Measurements from ENCODE around the gene NDUFA3. TPM values are rescaled to one million over a fixed set of nuclear protein-coding genes. Genes with fewer than 3 reads are reported as not detected.
A peak's percentile ranks its signal among the peaks of the same experiment; 100 is the strongest.

The NDUFA3 gene
- total and polyA plus RNA-seq, 2 of the 13 experiments (the other 11 are each of a cell fraction or from before 2014, with no cell fraction given), result 31.6 to 75.4 TPM

- TF ChIP-seq ZNF800 (CRISPR knock-in tag; IDR thresholded peaks at IDR 0.05), result peak; percentile 18; the same call in 1 of the 2 replicates
- no peak for TF ChIP-seq LCORL (IDR thresholded peaks at IDR 0.05)
- TF ChIP-seq LCORL (CRISPR knock-in tag; IDR thresholded peaks at IDR 0.05), result 0 out of 2 replicates have a peak, but pooled peaks have one; percentile 10
- peak; percentile 13; the same call in 1 of the 2 replicates for TF ChIP-seq ZFP91 (CRISPR knock-in tag; IDR thresholded peaks at IDR 0.05; ENCODE audit: borderline replicate concordance)
- no peak for TF ChIP-seq ZNF337 (CRISPR knock-in tag; IDR thresholded peaks at IDR 0.05; ENCODE audit: borderline replicate concordance, low read depth)
- 0 out of 2 replicates have a peak, but pooled peaks have one; percentile 29 for TF ChIP-seq ZNF709 (CRISPR knock-in tag; IDR thresholded peaks at IDR 0.05)
- TF ChIP-seq EED (CRISPR knock-in tag; IDR thresholded peaks at IDR 0.05), result 0 out of 2 replicates have a peak, but pooled peaks have one; percentile 53
- TF ChIP-seq HMG20B (CRISPR knock-in tag; conservative IDR thresholded peaks at IDR 0.05), result no peak
- TF ChIP-seq ZNF350 (CRISPR knock-in tag; IDR thresholded peaks at IDR 0.05; ENCODE audit: borderline replicate concordance, low read depth), result peak; percentile 43; the same call in 1 of the 2 replicates
- TF ChIP-seq, protein P1, sequence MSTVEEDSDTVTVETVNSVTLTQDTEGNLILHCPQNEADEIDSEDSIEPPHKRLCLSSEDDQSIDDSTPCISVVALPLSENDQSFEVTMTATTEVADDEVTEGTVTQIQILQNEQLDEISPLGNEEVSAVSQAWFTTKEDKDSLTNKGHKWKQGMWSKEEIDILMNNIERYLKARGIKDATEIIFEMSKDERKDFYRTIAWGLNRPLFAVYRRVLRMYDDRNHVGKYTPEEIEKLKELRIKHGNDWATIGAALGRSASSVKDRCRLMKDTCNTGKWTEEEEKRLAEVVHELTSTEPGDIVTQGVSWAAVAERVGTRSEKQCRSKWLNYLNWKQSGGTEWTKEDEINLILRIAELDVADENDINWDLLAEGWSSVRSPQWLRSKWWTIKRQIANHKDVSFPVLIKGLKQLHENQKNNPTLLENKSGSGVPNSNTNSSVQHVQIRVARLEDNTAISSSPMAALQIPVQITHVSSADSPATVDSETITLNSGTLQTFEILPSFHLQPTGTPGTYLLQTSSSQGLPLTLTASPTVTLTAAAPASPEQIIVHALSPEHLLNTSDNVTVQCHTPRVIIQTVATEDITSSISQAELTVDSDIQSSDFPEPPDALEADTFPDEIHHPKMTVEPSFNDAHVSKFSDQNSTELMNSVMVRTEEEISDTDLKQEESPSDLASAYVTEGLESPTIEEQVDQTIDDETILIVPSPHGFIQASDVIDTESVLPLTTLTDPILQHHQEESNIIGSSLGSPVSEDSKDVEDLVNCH (CRISPR knock-in tag; IDR thresholded peaks at IDR 0.05), result 0 out of 2 replicates have a peak, but pooled peaks have one; percentile 35
- no peak for TF ChIP-seq ZNF530 (CRISPR knock-in tag; IDR thresholded peaks at IDR 0.05; ENCODE audit: low read depth)
- no peak for TF ChIP-seq ZNF766 (CRISPR knock-in tag; IDR thresholded peaks at IDR 0.05; ENCODE audit: borderline replicate concordance)
- TF ChIP-seq, protein P2, sequence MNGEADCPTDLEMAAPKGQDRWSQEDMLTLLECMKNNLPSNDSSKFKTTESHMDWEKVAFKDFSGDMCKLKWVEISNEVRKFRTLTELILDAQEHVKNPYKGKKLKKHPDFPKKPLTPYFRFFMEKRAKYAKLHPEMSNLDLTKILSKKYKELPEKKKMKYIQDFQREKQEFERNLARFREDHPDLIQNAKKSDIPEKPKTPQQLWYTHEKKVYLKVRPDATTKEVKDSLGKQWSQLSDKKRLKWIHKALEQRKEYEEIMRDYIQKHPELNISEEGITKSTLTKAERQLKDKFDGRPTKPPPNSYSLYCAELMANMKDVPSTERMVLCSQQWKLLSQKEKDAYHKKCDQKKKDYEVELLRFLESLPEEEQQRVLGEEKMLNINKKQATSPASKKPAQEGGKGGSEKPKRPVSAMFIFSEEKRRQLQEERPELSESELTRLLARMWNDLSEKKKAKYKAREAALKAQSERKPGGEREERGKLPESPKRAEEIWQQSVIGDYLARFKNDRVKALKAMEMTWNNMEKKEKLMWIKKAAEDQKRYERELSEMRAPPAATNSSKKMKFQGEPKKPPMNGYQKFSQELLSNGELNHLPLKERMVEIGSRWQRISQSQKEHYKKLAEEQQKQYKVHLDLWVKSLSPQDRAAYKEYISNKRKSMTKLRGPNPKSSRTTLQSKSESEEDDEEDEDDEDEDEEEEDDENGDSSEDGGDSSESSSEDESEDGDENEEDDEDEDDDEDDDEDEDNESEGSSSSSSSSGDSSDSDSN (CRISPR knock-in tag; IDR thresholded peaks at IDR 0.05), result 0 out of 2 replicates have a peak, but pooled peaks have one; percentile 45
- TF ChIP-seq BORCS8-MEF2B (CRISPR knock-in tag; IDR thresholded peaks at IDR 0.05), result peak; percentile 42
- TF ChIP-seq ZNF354B (CRISPR knock-in tag; IDR thresholded peaks at IDR 0.05), result 0 out of 2 replicates have a peak, but pooled peaks have one; percentile 62
- TF ChIP-seq ZSCAN31 (CRISPR knock-in tag; IDR thresholded peaks at IDR 0.05; ENCODE audit: low read depth), result 0 out of 2 replicates have a peak, but pooled peaks have one; percentile 24
Observed at GRCh38 chr19:54136086-54136863, 33.6 kb downstream of the NDUFA3 start (continued).
